GM23338 (cell line): ENCODE data around the gene RXYLT1. TPM values are rescaled to one million over a fixed set of nuclear protein-coding genes. Genes with fewer than 3 reads are reported as not detected.

Experiments
- ATAC-seq: fragments of 200-7000 bp; cut with Tn5 transposase; 3 replicates; pipeline ENCODE4 v1.9.1; 2020
- DNase-seq: peaks from one replicate; pipeline ENCODE4 v3.0.0-alpha.2; 2015; ENCODE audit warnings: low spot score
- H2AFZ ChIP-seq: fragments of 200-600 bp; sonication (generic); 2 replicates; pipeline ENCODE4 v1.8.0; 2016; ENCODE audit warnings: antibody characterized with exemption, mild to moderate bottlenecking, moderate library complexity
- H3F3A ChIP-seq: fragments of 200-600 bp; sonication (generic); replicated peaks from 2 replicates; pipeline ENCODE4 v1.8.0; 2017; ENCODE audit warnings: antibody characterized with exemption, mixed run types, low read depth
- H3K27ac ChIP-seq: fragments of 200-600 bp; sonication (generic); 2 replicates; pipeline ENCODE4 v1.6.1; 2016; ENCODE audit warnings: low read depth
- H3K27me3 ChIP-seq: fragments of 200-600 bp; sonication (generic); 2 replicates; pipeline ENCODE4 v1.8.0; 2016; ENCODE audit warnings: mild to moderate bottlenecking, mixed run types, moderate library complexity; ENCODE audit not compliant: insufficient read depth
- H3K36me3 ChIP-seq: fragments of 200-600 bp; sonication (generic); 2 replicates; pipeline ENCODE4 v1.8.0; 2016; ENCODE audit warnings: mild to moderate bottlenecking; ENCODE audit not compliant: insufficient read depth
- H3K4me1 ChIP-seq: fragments of 200-600 bp; sonication (generic); 2 replicates; pipeline ENCODE4 v1.8.0; 2016; ENCODE audit warnings: mild to moderate bottlenecking, moderate library complexity; ENCODE audit not compliant: insufficient read depth
- H3K4me2 ChIP-seq: fragments of 200-600 bp; sonication (generic); 2 replicates; pipeline ENCODE4 v1.7.1; 2017; ENCODE audit warnings: mixed run types
- H3K4me3 ChIP-seq: fragments of 200-600 bp; sonication (generic); 2 replicates; pipeline ENCODE4 v1.6.1; 2016; ENCODE audit warnings: mixed run types
- H3K79me2 ChIP-seq: fragments of 200-600 bp; sonication (generic); replicated peaks from 2 replicates; pipeline ENCODE4 v1.8.0; 2017; ENCODE audit warnings: mild to moderate bottlenecking; ENCODE audit not compliant: insufficient read depth
- H3K9me2 ChIP-seq: fragments of 200-600 bp; sonication (generic); 2 replicates; pipeline ENCODE4 v1.8.0; 2017; ENCODE audit not compliant: insufficient read depth
- H4K20me1 ChIP-seq: fragments of 200-600 bp; sonication (generic); replicated peaks from 2 replicates; pipeline ENCODE4 v1.8.0; 2017; ENCODE audit warnings: mild to moderate bottlenecking; ENCODE audit not compliant: insufficient read depth
- H3K27ac Mint-ChIP-seq: 2 replicates; pipeline ENCODE4 v1.8.0; 2020; ENCODE audit warnings: inconsistent platforms, mild to moderate bottlenecking, moderate library complexity, mixed read lengths
- H3K27me3 Mint-ChIP-seq: 3 replicates; pipeline ENCODE4 v1.8.0; 2022; ENCODE audit warnings: low read depth, mild to moderate bottlenecking, moderate library complexity, mixed read lengths, inconsistent platforms; ENCODE audit not compliant: insufficient read depth, poor library complexity
- H3K36me3 Mint-ChIP-seq: 3 replicates; pipeline ENCODE4 v1.8.0; 2021; ENCODE audit warnings: low read depth, mild to moderate bottlenecking, inconsistent platforms, moderate library complexity, mixed read lengths
- H3K4me1 Mint-ChIP-seq: 3 replicates; pipeline ENCODE4 v1.8.0; 2020; ENCODE audit warnings: mild to moderate bottlenecking, inconsistent platforms, mixed read lengths
- H3K4me3 Mint-ChIP-seq: 3 replicates; pipeline ENCODE4 v1.8.0; 2021; ENCODE audit warnings: moderate library complexity, mild to moderate bottlenecking, inconsistent platforms, mixed read lengths
- H3K9me3 Mint-ChIP-seq: 3 replicates; pipeline ENCODE4 v1.8.0; 2020; ENCODE audit warnings: moderate library complexity, mild to moderate bottlenecking, inconsistent platforms, mixed read lengths
- EZH2 ChIP-seq: fragments of 200-600 bp; sonication (generic); IDR thresholded peaks from one replicate; pipeline ENCODE4 v1.8.0; 2017; ENCODE audit warnings: antibody characterized with exemption, mild to moderate bottlenecking, low read depth; ENCODE audit not compliant: unreplicated experiment
- JUNB ChIP-seq: IDR thresholded peaks from one replicate; pipeline ENCODE4 v1.6.1; 2016; ENCODE audit warnings: antibody characterized with exemption; ENCODE audit not compliant: unreplicated experiment
- POLR2AphosphoS5 ChIP-seq: IDR thresholded peaks from 2 replicates; pipeline ENCODE4 v1.6.1; 2016; ENCODE audit warnings: antibody characterized with exemption, low read depth
- STAT1 ChIP-seq: IDR thresholded peaks from one replicate; pipeline ENCODE4 v1.6.1; 2016; ENCODE audit warnings: antibody characterized with exemption; ENCODE audit not compliant: unreplicated experiment
- ZNF331 ChIP-seq: fragments of 250-450 bp; sonication (Bioruptor Pico); IDR thresholded peaks from 2 replicates; pipeline ENCODE4 v1.5.0; 2020; ENCODE audit warnings: low read depth, mild to moderate bottlenecking, moderate library complexity
- polyA plus RNA-seq: library from polyadenylated mRNA; unstranded; fragments of >200 nt; fragmentation: Nextera tagmentation; extraction: Ambion mirVana; gene quantifications from 2 replicates; pipeline ENCODE4 v1.2.1, GENCODE V29; 2016
- total RNA-seq: library from RNA; depleted of rRNA; stranded (reverse); fragments of >200 nt; shearing (Covaris generic); gene quantifications from 2 replicates; pipeline ENCODE4 v1.2.3, GENCODE V29; 2014
- TF ChIP-seq, protein P1 (sequence below): fragments of 250-450 bp; sonication (Bioruptor Pico); IDR thresholded peaks from 2 replicates; pipeline ENCODE4 v1.5.0; 2020; ENCODE audit warnings: mild to moderate bottlenecking, moderate library complexity
- TF ChIP-seq, protein P2 (sequence below): IDR thresholded peaks from one replicate; pipeline ENCODE4 v1.6.1; 2018; ENCODE audit warnings: antibody characterized with exemption; ENCODE audit not compliant: unreplicated experiment
- TF ChIP-seq, protein P3 (sequence below), 2 experiments: fragments of 200-600 bp in 1 of 2; sonication (generic) in 1 of 2; conservative IDR thresholded peaks; 2 replicates each; pipeline versions ENCODE4 v1.5.1 to v1.6.1; 2016 to 2017; ENCODE audit warnings: antibody characterized with exemption in 2 of 2, low read depth in 2 of 2, mild to moderate bottlenecking in 2 of 2, moderate library complexity in 1 of 2
- TF ChIP-seq, protein P4 (sequence below): IDR thresholded peaks from 2 replicates; pipeline ENCODE4 v1.6.1; 2016; ENCODE audit warnings: antibody characterized with exemption

The RXYLT1 gene
- total and polyA plus RNA-seq, 2 experiments from 2014 or later: 10.1 to 11.1 TPM

DNA sequence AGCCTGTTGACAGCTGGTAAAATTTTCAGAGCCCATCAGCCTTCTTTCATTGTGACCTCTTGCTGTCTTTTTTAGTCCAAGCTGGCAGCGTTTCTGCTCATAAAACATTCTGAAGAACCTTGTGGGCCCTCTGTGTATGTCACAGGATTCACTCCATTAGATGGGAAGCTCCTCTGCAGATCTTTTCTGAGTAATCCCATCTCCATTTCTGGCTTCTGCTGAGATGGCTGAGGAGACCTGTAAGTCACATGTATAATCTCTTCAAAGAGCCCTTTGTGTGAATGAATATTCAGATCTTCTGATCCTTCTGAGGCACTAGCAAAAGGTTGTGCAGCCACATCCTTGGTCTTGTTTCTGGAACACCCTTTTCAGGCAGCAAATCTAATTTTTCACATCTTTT is 2.8 kb downstream of the RXYLT1 start (continued):
- TF ChIP-seq, protein P1, sequence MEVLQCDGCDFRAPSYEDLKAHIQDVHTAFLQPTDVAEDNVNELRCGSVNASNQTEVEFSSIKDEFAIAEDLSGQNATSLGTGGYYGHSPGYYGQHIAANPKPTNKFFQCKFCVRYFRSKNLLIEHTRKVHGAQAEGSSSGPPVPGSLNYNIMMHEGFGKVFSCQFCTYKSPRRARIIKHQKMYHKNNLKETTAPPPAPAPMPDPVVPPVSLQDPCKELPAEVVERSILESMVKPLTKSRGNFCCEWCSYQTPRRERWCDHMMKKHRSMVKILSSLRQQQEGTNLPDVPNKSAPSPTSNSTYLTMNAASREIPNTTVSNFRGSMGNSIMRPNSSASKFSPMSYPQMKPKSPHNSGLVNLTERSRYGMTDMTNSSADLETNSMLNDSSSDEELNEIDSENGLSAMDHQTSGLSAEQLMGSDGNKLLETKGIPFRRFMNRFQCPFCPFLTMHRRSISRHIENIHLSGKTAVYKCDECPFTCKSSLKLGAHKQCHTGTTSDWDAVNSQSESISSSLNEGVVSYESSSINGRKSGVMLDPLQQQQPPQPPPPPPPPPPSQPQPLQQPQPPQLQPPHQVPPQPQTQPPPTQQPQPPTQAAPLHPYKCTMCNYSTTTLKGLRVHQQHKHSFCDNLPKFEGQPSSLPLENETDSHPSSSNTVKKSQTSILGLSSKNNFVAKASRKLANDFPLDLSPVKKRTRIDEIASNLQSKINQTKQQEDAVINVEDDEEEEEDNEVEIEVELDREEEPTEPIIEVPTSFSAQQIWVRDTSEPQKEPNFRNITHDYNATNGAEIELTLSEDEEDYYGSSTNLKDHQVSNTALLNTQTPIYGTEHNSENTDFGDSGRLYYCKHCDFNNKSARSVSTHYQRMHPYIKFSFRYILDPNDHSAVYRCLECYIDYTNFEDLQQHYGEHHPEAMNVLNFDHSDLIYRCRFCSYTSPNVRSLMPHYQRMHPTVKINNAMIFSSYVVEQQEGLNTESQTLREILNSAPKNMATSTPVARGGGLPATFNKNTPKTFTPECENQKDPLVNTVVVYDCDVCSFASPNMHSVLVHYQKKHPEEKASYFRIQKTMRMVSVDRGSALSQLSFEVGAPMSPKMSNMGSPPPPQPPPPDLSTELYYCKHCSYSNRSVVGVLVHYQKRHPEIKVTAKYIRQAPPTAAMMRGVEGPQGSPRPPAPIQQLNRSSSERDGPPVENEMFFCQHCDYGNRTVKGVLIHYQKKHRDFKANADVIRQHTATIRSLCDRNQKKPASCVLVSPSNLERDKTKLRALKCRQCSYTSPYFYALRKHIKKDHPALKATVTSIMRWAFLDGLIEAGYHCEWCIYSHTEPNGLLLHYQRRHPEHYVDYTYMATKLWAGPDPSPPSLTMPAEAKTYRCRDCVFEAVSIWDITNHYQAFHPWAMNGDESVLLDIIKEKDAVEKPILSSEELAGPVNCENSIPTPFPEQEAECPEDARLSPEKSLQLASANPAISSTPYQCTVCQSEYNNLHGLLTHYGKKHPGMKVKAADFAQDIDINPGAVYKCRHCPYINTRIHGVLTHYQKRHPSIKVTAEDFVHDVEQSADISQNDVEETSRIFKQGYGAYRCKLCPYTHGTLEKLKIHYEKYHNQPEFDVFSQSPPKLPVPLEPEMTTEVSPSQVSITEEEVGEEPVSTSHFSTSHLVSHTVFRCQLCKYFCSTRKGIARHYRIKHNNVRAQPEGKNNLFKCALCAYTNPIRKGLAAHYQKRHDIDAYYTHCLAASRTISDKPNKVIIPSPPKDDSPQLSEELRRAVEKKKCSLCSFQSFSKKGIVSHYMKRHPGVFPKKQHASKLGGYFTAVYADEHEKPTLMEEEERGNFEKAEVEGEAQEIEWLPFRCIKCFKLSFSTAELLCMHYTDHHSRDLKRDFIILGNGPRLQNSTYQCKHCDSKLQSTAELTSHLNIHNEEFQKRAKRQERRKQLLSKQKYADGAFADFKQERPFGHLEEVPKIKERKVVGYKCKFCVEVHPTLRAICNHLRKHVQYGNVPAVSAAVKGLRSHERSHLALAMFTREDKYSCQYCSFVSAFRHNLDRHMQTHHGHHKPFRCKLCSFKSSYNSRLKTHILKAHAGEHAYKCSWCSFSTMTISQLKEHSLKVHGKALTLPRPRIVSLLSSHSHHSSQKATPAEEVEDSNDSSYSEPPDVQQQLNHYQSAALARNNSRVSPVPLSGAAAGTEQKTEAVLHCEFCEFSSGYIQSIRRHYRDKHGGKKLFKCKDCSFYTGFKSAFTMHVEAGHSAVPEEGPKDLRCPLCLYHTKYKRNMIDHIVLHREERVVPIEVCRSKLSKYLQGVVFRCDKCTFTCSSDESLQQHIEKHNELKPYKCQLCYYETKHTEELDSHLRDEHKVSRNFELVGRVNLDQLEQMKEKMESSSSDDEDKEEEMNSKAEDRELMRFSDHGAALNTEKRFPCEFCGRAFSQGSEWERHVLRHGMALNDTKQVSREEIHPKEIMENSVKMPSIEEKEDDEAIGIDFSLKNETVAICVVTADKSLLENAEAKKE (CRISPR knock-in tag): no peak
- TF ChIP-seq JUNB (no peak), ZNF331 (no peak), EZH2 (no peak), POLR2AphosphoS5 (no peak)
- TF ChIP-seq, protein P2, sequence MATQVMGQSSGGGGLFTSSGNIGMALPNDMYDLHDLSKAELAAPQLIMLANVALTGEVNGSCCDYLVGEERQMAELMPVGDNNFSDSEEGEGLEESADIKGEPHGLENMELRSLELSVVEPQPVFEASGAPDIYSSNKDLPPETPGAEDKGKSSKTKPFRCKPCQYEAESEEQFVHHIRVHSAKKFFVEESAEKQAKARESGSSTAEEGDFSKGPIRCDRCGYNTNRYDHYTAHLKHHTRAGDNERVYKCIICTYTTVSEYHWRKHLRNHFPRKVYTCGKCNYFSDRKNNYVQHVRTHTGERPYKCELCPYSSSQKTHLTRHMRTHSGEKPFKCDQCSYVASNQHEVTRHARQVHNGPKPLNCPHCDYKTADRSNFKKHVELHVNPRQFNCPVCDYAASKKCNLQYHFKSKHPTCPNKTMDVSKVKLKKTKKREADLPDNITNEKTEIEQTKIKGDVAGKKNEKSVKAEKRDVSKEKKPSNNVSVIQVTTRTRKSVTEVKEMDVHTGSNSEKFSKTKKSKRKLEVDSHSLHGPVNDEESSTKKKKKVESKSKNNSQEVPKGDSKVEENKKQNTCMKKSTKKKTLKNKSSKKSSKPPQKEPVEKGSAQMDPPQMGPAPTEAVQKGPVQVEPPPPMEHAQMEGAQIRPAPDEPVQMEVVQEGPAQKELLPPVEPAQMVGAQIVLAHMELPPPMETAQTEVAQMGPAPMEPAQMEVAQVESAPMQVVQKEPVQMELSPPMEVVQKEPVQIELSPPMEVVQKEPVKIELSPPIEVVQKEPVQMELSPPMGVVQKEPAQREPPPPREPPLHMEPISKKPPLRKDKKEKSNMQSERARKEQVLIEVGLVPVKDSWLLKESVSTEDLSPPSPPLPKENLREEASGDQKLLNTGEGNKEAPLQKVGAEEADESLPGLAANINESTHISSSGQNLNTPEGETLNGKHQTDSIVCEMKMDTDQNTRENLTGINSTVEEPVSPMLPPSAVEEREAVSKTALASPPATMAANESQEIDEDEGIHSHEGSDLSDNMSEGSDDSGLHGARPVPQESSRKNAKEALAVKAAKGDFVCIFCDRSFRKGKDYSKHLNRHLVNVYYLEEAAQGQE: no peak

DNA sequence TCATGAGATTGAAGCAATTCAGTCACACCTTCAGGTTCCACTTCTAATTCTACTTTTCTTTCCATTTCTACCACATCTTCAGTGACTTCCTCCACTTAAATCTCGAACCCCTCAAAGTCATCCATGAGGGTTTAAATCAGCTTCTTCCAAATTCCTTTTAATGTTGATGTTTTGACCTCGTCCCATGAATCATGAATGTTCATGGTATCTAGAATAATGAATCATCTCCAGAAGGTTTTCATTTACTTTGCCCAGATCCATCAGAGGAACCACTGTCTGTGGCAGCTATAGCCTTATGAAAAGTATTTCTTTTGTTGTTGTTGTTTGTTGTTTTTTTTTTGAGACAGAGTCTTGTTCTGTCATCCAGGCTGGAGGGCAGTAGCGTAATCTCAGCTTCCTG is 7.6 kb downstream of the RXYLT1 start:
- H2AFZ ChIP-seq: no peak overlapping the region
- Mint-ChIP-seq H3K4me1 (no peaks in the 10 kb centered on the region), H3K27ac (no peak overlapping the region), H3K9me3 (no peaks in the 10 kb centered on the region), H3K36me3 (peaks cover 50% of the 10 kb centered on the region; the same call in 2 of the 3 replicates), H3K4me3 (no peak overlapping the region), H3K27me3 (no peaks in the 10 kb centered on the region)
- DNase-seq (no peak), ATAC-seq (no peak)
- peaks cover 26% of the 10 kb centered on the region; the same call in 1 of the 2 replicates for H3K36me3 ChIP-seq
- no peaks in the 10 kb centered on the region for H3K79me2 ChIP-seq
- no peak overlapping the region for H3K4me3 ChIP-seq
- no peaks in the 10 kb centered on the region for H3K27me3 ChIP-seq
- H3K27ac ChIP-seq: no peak overlapping the region
- no peaks in the 10 kb centered on the region for H3K4me1 ChIP-seq
- H3K4me2 ChIP-seq: no peak overlapping the region
- H3K9me2 ChIP-seq: no peaks in the 10 kb centered on the region
- no peaks in the 10 kb centered on the region for H4K20me1 ChIP-seq
- no peaks in the 10 kb centered on the region for H3F3A ChIP-seq
- TF ChIP-seq STAT1 (no peak), EZH2 (no peak), JUNB (no peak)
- TF ChIP-seq, protein P3, sequence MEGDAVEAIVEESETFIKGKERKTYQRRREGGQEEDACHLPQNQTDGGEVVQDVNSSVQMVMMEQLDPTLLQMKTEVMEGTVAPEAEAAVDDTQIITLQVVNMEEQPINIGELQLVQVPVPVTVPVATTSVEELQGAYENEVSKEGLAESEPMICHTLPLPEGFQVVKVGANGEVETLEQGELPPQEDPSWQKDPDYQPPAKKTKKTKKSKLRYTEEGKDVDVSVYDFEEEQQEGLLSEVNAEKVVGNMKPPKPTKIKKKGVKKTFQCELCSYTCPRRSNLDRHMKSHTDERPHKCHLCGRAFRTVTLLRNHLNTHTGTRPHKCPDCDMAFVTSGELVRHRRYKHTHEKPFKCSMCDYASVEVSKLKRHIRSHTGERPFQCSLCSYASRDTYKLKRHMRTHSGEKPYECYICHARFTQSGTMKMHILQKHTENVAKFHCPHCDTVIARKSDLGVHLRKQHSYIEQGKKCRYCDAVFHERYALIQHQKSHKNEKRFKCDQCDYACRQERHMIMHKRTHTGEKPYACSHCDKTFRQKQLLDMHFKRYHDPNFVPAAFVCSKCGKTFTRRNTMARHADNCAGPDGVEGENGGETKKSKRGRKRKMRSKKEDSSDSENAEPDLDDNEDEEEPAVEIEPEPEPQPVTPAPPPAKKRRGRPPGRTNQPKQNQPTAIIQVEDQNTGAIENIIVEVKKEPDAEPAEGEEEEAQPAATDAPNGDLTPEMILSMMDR (conservative IDR thresholded peaks at IDR 0.05; ENCODE audit: low read depth in 2 of 2): no peak
- TF ChIP-seq, protein P4, sequence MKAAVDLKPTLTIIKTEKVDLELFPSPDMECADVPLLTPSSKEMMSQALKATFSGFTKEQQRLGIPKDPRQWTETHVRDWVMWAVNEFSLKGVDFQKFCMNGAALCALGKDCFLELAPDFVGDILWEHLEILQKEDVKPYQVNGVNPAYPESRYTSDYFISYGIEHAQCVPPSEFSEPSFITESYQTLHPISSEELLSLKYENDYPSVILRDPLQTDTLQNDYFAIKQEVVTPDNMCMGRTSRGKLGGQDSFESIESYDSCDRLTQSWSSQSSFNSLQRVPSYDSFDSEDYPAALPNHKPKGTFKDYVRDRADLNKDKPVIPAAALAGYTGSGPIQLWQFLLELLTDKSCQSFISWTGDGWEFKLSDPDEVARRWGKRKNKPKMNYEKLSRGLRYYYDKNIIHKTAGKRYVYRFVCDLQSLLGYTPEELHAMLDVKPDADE: no peak
